ENCODE results near the gene JUP.

DNA sequence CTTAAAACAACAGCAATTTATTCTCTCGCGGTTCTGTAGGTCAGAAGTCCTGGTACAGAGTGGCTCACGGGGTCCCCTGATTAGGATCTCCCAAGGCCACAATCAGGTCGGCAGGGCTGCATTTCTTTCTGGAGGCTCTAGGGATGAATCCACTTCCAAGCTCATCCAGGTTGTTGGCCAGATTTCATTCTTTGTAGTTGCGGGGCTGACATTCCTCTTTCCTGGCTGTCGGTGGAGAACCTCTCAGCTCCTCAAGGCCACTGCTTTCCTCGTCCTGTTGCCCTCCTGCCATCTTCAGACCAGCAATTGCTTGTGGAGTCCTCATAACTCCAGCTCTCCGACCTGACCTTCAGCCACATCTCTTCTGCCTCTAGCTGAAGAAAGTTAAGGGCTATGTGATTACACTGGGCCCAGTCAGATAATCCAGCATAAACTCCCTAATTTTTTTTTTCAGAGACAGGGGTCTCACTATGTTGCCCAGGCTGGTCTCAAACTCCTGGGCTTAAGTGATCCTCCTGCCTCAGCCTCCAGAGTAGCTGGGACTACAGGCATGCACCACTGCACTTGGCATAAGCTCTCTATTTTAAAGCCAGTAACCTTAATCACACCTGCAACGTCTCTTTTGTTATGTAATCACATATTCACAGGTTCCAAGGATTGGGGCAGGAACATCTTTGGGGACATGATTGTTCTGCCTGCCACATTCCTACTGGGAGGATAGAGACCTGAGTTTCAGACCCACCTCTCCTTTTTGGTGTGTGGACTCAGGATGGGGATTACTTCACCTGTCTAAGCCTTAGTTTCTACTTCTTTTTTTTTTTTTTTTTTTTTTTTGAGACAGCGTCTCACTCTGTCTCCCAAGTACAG lies 78.5 kb downstream of the JUP start:
- TF ChIP-seq POLR2A (IDR thresholded peaks at IDR 0.05; ENCODE audit: low read length) = no peak
- no peak for TF ChIP-seq GATA1 (IDR thresholded peaks at IDR 0.05; ENCODE audit: low read depth, low read length)
